Nephron (organoid): Measurements from ENCODE around the gene ZWILCH.

Experiments
- H3K27ac Mint-ChIP-seq, 3 experiments: 2 replicates each; pipeline ENCODE4 v1.8.0; 2020; ENCODE audit warnings: mixed read lengths in 3 of 3, mild to moderate bottlenecking in 2 of 3, moderate library complexity in 1 of 3
- H3K27me3 Mint-ChIP-seq: 2 replicates; pipeline ENCODE4 v1.8.0; 2021; ENCODE audit warnings: low read depth, mild to moderate bottlenecking, moderate library complexity, mixed read lengths
- H3K36me3 Mint-ChIP-seq: 2 replicates; pipeline ENCODE4 v1.8.0; 2020; ENCODE audit warnings: low read depth, mixed read lengths
- H3K4me1 Mint-ChIP-seq: 2 replicates; pipeline ENCODE4 v1.8.0; 2020; ENCODE audit warnings: mixed read lengths
- H3K4me3 Mint-ChIP-seq, 3 experiments: 2 replicates each; pipeline ENCODE4 v1.8.0; 2020; ENCODE audit warnings: mild to moderate bottlenecking in 3 of 3, mixed read lengths in 3 of 3, moderate library complexity in 2 of 3
- H3K9me3 Mint-ChIP-seq: 2 replicates; pipeline ENCODE4 v1.8.0; 2020; ENCODE audit warnings: mixed read lengths
- TF ChIP-seq, protein P1 (sequence below), 3 experiments: fragments of 200-600 bp; sonication (generic); IDR thresholded peaks; one replicate each; pipeline ENCODE4 v1.5.0; 2021; ENCODE audit warnings: antibody characterized with exemption in 3 of 3; ENCODE audit not compliant: unreplicated experiment in 3 of 3

The ZWILCH gene

DNA sequence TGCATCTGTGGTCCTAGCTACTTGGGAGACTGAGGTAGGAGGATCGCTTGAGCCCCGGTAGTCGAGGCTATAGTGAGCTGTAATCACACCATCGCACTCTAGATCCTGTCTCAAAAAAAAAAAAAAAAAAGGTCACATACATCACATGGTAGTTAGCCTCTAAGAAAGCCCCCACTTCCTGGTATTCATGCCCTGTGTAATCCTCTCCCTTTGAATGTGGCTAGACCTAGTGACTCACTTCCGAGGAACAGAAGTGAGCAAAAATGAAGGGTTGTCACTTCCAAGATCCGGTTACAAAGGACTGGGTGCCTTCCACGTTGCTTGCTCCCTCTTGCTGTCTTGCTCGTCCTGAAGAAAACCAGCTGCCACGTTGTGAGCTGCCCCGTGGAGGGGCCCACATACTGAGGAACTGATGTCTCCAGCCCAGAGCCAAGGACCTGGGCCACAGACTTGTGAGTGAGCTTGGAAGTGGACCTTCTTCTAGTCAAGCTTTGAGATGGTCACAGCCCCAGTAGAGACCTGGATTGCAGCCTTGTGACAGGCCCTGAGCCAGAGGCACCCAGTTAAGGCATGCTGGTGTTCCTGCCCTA lies 73.3 kb downstream of the ZWILCH start:
- no peaks in the 10 kb centered on the region for H3K27me3 Mint-ChIP-seq
- no peak overlapping the region for H3K27ac Mint-ChIP-seq
- H3K4me3 Mint-ChIP-seq = no peak overlapping the region
- H3K4me1 Mint-ChIP-seq = peaks cover 19% of the 10 kb centered on the region
- H3K36me3 Mint-ChIP-seq = no peaks in the 10 kb centered on the region
- H3K9me3 Mint-ChIP-seq = no peaks in the 10 kb centered on the region
- TF ChIP-seq, protein P1, sequence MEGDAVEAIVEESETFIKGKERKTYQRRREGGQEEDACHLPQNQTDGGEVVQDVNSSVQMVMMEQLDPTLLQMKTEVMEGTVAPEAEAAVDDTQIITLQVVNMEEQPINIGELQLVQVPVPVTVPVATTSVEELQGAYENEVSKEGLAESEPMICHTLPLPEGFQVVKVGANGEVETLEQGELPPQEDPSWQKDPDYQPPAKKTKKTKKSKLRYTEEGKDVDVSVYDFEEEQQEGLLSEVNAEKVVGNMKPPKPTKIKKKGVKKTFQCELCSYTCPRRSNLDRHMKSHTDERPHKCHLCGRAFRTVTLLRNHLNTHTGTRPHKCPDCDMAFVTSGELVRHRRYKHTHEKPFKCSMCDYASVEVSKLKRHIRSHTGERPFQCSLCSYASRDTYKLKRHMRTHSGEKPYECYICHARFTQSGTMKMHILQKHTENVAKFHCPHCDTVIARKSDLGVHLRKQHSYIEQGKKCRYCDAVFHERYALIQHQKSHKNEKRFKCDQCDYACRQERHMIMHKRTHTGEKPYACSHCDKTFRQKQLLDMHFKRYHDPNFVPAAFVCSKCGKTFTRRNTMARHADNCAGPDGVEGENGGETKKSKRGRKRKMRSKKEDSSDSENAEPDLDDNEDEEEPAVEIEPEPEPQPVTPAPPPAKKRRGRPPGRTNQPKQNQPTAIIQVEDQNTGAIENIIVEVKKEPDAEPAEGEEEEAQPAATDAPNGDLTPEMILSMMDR (IDR thresholded peaks at IDR 0.05; ENCODE audit: unreplicated experiment in 3 of 3) = no peak

DNA sequence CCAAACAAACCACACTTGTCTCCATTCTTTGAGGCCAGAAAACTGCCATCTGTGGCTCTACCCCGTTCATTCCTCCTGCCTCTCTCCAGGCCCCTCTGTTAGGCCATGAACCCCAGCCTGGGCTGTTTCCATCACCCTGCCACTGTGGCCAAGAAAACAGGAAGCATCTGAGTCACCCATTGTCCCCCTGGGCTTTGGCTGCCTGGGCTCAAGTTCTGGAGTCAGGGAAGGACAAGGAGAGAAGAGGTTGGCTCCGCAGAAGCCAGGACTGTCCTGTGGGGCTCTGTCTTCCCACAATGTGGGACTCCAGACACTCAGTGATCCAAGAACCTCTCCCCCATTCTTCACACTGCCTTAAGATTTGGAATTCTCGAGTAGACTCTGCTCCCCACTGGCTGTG lies 75.5 kb downstream of the ZWILCH start:
- peaks cover 5% of the 10 kb centered on the region for H3K4me1 Mint-ChIP-seq
- H3K9me3 Mint-ChIP-seq = no peaks in the 10 kb centered on the region
- TF ChIP-seq, protein P1 (IDR thresholded peaks at IDR 0.05; ENCODE audit: unreplicated experiment in 3 of 3) = no peak
- H3K4me3 Mint-ChIP-seq = no peak overlapping the region
- H3K27me3 Mint-ChIP-seq = peaks cover 4% of the 10 kb centered on the region
- H3K27ac Mint-ChIP-seq = no peak overlapping the region
- H3K36me3 Mint-ChIP-seq = no peaks in the 10 kb centered on the region

DNA sequence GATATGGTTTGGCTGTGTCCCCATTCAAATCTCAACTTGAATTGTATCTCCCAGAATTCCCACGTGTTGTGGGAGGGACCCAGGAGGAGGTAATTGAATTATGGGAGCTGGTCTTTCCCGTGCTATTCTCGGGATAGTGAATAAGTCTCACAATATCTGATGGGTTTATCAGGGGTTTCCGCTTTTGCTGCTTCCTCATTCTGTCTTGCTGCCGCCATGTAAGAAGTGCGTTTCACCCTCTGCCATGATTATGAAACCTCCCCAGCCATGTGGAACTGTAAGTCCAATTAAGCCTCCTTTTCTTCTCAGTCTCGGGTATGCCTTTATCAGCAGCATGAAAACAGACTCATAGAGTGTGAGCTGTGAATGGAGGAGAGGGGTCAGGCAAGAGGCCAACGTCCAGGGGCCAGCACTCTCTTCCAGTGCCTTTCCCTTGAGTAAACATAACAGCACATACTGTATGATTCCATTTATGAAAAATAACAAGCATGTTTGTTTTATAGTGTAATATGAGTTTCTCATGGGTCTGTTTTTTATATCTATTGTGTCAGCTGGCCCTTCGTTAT lies 76.9 kb downstream of the ZWILCH start:
- peaks cover 12% of the 10 kb centered on the region for H3K4me1 Mint-ChIP-seq
- H3K27ac Mint-ChIP-seq = peak overlapping the region in 1 of 3 experiments; percentile 54
- no peaks in the 10 kb centered on the region for H3K36me3 Mint-ChIP-seq
- no peak overlapping the region for H3K4me3 Mint-ChIP-seq
- TF ChIP-seq, protein P1 (IDR thresholded peaks at IDR 0.05; ENCODE audit: unreplicated experiment in 3 of 3) = no peak
- no peaks in the 10 kb centered on the region for H3K9me3 Mint-ChIP-seq
- H3K27me3 Mint-ChIP-seq = peaks cover 9% of the 10 kb centered on the region

DNA sequence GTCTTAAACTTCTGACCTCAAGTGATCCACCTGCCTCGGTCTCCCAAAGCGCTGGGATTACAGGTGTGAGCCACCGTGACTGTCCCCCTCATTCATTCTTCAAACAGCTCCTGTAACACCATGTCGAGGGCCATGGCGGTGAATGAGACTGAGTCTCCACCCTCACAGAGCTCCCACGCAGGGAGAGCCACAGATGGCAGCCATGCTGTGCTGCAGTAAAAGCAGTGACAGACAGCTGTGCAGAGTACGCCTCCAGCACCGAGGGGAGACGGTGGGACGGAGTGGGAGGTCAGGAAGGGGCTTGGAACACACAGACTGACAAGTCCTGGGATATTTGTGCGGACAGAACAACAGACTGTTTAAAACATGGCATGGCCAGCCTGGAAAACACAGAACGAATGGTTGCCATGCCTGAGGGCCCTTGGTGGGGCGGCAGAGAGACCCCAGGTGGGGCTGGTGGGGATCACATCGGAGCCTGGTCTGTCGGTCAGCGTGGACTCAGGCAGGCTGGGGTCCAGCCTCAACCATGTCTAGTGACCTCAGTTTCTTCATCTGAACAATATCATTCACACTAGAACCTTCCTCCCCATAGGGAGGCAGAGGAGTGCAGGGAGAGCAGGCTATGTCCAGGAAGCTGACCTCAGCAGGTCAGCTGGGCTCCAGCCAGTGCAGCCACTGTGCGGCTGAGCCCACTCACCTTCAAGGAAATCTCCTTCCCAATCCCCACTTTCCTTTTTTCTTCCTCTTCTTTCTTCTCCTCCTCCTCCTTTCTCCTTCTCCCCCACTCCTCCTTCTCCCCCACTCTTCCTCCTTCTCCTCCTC lies 81.2 kb downstream of the ZWILCH start:
- TF ChIP-seq, protein P1 (IDR thresholded peaks at IDR 0.05; ENCODE audit: unreplicated experiment in 3 of 3) = no peak
- Mint-ChIP-seq H3K36me3 (no peaks in the 10 kb centered on the region), H3K27ac (no peak overlapping the region), H3K4me3 (no peak overlapping the region), H3K9me3 (no peaks in the 10 kb centered on the region), H3K4me1 (peaks cover 12% of the 10 kb centered on the region), H3K27me3 (peaks cover 22% of the 10 kb centered on the region)

DNA sequence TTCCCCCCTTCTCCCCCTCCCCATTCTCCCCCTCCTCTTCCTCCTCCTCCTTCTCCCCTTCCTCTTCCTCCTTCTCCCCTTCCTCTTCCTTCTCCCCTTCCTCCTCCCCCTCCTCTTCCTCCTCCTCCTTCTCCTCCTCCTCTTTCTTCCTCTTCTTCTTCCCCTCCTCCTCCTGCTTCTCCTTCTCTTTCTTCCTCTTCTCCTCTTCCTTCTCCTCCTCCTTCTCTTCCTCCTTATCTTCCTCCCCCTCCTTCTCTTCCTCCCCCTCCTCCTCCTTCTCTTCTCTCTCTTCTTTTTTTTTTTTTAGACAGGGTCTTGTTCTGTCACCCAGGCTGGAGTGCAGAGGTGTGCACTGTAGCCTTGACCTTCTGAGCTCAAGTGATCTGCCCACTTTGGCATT lies 81.9 kb downstream of the ZWILCH start:
- Mint-ChIP-seq H3K9me3 (no peaks in the 10 kb centered on the region), H3K4me3 (no peak overlapping the region), H3K4me1 (peaks cover 10% of the 10 kb centered on the region), H3K27ac (no peak overlapping the region), H3K36me3 (no peaks in the 10 kb centered on the region), H3K27me3 (peaks cover 22% of the 10 kb centered on the region)
- TF ChIP-seq, protein P1 (IDR thresholded peaks at IDR 0.05; ENCODE audit: unreplicated experiment in 3 of 3) = no peak
